HL-60 (cell line): ENCODE results near the gene COMMD9.

ENCODE experiments used
- CTCF ChIP-seq: IDR thresholded peaks from one replicate; pipeline ENCODE4 v1.5.1; 2011; ENCODE audit warnings: low read length, control low read depth, inconsistent platforms; ENCODE audit not compliant: insufficient read depth
- POLR2AphosphoS5 ChIP-seq: IDR thresholded peaks from 2 replicates; pipeline ENCODE4 v1.6.1; 2012; ENCODE audit warnings: low read depth
- TF ChIP-seq, protein P1 (sequence below): IDR thresholded peaks from 2 replicates; pipeline ENCODE4 v1.6.1; 2012; ENCODE audit warnings: low read depth; ENCODE audit not compliant: insufficient replicate concordance

- TF ChIP-seq POLR2AphosphoS5 = no peak
- TF ChIP-seq CTCF = no peak
- TF ChIP-seq, protein P1, sequence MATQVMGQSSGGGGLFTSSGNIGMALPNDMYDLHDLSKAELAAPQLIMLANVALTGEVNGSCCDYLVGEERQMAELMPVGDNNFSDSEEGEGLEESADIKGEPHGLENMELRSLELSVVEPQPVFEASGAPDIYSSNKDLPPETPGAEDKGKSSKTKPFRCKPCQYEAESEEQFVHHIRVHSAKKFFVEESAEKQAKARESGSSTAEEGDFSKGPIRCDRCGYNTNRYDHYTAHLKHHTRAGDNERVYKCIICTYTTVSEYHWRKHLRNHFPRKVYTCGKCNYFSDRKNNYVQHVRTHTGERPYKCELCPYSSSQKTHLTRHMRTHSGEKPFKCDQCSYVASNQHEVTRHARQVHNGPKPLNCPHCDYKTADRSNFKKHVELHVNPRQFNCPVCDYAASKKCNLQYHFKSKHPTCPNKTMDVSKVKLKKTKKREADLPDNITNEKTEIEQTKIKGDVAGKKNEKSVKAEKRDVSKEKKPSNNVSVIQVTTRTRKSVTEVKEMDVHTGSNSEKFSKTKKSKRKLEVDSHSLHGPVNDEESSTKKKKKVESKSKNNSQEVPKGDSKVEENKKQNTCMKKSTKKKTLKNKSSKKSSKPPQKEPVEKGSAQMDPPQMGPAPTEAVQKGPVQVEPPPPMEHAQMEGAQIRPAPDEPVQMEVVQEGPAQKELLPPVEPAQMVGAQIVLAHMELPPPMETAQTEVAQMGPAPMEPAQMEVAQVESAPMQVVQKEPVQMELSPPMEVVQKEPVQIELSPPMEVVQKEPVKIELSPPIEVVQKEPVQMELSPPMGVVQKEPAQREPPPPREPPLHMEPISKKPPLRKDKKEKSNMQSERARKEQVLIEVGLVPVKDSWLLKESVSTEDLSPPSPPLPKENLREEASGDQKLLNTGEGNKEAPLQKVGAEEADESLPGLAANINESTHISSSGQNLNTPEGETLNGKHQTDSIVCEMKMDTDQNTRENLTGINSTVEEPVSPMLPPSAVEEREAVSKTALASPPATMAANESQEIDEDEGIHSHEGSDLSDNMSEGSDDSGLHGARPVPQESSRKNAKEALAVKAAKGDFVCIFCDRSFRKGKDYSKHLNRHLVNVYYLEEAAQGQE = no peak
Measured at GRCh38 chr11:36316049-36316448, 26.8 kb upstream of the COMMD9 start.
